Peyer's patch (tissue), 4 donors: ENCODE measurements around the gene PER3.

Experiments
- CTCF ChIP-seq, 6 experiments: fragments of 450-650 bp in 4 of 6; fragments of 200-600 bp in 2 of 6; sonication (generic) in 1 of 6; IDR thresholded peaks; one replicate each; pipeline ENCODE4 v1.5.1; 2017 to 2019; ENCODE audit warnings: antibody characterized with exemption in 6 of 6, mild to moderate bottlenecking in 3 of 6, moderate library complexity in 1 of 6
- POLR2A ChIP-seq, 2 donors: fragments of 450-650 bp; IDR thresholded peaks; one replicate each; pipeline ENCODE4 v1.5.1; 2017; ENCODE audit warnings: antibody characterized with exemption in 2 of 2, mild to moderate bottlenecking in 2 of 2, moderate library complexity in 2 of 2

GRCh38 chr1:7821282-7821681, 37.2 kb downstream of the PER3 start:
- TF ChIP-seq POLR2A (IDR thresholded peaks at IDR 0.05) (no peak), CTCF (IDR thresholded peaks at IDR 0.05) (no peak)
